Measurements from ENCODE around the gene MPDZ.

The MPDZ gene

GRCh38 chr9:13137426-13137825 lies 142.1 kb downstream of the MPDZ start:
- no peak for DNase-seq

GRCh38 chr9:13131991-13132390 lies 147.5 kb downstream of the MPDZ start:
- no peak for DNase-seq

DNA sequence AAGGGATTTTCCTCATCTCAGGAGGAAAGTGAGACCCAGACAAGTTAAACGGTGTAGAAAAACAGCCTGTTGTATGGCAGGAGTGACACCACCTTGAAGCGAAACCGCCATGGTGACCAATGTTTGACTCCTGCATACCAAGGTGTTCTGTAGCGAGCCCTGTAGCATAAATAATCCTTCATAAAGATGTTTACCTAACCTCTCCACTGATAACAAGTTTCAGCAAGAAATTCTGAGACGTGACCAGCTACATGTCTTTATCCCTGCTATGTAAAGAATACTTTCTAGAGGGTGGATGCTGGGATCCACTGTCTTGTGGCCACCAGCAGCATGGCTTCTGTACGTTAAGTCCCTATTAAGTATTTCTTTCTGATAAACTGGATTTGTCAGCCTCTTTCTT lies 148.1 kb downstream of the MPDZ start:
- no peak for DNase-seq

DNA sequence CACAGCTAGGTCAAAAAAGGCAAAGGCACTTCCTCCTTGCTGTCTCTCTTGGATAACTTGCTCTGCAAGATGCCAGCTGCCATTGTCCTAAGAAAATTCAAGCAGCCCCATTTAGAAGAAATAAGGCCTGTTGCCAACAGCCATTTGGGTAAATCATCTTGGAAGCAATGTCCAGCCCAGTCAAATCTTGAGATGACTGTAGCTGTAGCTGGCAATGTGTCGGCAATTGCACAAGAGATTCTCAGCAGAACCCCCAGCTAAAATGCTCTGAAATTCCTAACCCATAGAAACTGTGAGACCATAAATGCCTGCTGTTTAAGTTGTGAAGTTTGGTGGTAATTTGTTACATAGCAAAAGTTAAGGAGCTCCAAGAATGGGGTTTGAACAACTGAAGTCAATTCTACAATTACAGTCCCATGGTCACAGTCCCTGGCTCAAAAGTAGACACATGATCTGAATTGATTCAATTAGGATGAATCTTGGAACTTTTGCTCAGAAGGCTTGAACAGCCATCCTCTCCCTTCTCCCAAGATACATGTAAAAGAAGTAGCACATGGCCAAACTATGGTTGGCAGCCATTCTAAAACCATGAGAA lies 151.1 kb downstream of the MPDZ start:
- DNase-seq = no peak

DNA sequence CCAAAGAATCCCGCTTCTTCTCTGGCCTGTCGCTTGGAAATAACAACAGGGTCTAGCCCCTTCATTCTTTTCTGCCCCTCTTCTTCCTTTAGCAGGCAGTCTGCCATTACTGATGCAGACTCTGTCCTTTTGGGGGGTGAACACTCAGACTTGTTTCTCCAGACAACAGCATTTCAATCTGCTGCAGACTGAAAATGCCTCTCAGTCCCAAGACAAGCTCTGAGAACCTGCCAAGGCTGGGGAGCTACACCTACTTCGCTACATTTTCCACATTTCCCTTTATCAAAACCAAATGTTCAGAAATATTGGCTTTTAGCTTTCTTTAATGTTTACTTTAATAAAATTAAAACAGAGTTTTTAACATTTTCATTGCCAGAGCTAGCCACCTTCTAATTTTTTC lies 152.4 kb downstream of the MPDZ start:
- DNase-seq = no peak

- no peak for DNase-seq
These were observed 154.2 kb downstream of the MPDZ start for GRCh38 chr9:13125261-13125660.

GRCh38 chr9:13122756-13123369 lies 156.6 kb downstream of the MPDZ start:
- DNase-seq = no peak

DNA sequence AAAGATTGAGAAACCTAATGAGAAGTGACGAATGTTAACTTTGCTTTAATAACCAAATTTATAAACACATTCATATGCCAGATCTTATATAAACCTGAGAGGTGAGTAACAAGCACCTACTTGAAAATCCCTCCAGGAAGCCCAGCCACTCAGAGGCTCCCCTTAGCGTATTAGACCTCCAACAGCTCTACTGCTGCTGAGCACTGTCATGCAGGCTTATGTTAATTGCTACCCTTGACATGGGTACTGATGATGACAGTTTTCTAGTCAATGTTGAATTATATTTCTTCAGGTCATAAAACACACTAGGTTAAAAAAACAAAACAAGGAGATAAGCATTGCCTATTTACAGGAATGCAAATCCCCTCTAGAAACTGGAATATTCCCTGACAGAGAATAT lies 161.2 kb downstream of the MPDZ start:
- no peak for DNase-seq

- DNase-seq = no peak
These were observed 163.2 kb downstream of the MPDZ start for GRCh38 chr9:13116292-13116691.

GRCh38 chr9:13113751-13114150 lies 165.7 kb downstream of the MPDZ start:
- DNase-seq = no peak

GRCh38 chr9:13113216-13113615 lies 166.3 kb downstream of the MPDZ start:
- DNase-seq = no peak

DNA sequence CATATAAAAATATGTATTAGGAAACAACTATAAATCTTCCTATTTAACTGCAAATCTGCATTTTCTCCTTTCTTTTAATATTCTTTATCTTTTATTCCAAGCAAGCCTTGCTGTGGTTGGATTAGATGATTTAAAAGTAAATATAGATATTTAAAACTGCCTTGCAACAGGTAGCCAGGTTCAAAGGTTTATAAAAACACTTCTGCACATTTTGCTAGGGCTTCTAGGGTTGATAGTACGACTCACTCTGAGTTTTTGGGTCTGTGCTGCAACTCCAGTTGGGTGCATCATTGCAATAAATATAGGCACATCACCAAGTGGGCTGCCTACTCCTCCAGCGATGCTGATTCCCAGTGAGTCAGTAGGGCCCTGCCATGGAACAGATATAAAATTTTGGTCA lies 167.7 kb downstream of the MPDZ start:
- no peak for DNase-seq

GRCh38 chr9:13110766-13111417 lies 168.6 kb downstream of the MPDZ start:
- no peak for DNase-seq

- DNase-seq = no peak
These were observed 169.7 kb downstream of the MPDZ start for GRCh38 chr9:13109781-13110180.

DNA sequence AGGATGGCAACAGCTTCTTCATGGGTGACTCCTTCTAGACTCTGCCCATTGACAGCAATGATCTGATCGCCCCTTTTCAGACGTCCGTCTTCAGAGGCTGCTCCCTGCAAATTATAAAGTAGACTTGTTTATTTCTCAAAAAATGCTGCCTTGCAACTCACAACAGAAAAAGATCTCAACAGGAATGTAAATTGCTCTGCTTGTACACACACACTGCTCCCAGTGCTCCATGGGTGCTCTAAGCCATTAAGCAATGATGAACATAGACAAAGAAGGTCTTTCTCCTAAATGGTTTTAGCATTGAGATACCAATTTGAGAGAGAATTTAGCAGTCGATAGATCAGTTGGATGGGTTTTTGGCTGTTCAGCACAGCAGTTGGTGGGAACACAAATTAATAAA lies 172.5 kb downstream of the MPDZ start:
- no peak for DNase-seq

DNA sequence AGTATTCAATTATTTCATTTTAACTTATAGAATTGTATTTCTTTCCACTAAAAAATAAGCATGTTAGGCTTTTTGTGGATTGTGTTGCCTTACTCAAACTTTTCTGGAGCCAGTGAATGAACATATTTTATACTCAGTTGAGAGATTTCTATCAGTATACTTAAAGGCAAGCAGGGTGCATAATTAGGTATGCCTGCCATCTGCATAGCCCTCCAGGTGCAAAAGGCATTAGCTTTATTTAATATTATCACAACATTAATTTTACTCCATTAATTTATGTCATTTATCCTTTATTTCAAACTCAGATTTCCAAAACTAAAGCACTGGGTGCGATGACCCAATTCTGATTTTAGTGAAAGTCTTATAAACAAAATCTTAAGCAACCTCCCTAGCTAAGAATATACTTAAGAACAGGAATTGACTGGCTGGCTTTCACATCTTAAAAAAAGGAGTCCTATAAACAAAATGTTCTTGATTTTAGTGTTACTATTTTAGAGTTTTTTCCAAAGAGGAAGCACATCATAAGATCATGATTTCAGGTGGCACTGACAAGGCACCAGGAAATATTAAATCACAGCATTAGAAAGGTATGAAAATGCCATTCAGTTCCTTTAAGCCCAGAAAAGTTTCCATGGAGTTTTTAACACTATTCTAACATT lies 178.4 kb downstream of the MPDZ start:
- no peak for DNase-seq

DNA sequence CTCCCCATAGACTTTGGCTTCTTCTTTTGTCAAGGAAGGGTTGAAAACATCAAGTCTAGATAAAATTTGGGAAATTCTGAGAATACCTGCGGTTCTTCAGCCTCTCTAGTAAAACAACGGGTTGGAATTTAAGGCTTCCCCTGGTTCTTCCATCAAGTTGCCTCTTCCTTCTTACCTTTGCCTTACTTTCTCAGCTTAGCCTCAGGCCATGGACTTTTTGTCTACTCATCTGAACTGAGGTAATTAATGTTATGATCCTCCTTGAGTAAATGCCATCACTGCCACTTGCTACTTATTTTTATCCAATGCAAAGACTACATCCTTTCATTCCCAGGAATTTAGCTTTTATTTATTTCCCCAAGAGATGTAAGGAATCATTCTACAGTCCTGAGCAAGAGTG lies 184.4 kb downstream of the MPDZ start:
- DNase-seq = no peak

GRCh38 chr9:13090628-13091027 lies 188.9 kb downstream of the MPDZ start:
- no peak for DNase-seq

GRCh38 chr9:13089666-13090065 lies 189.8 kb downstream of the MPDZ start:
- DNase-seq = no peak

- DNase-seq = peak in 1 of 2 experiments; percentile 15
These were observed 190.6 kb downstream of the MPDZ start for GRCh38 chr9:13088720-13089427.

DNA sequence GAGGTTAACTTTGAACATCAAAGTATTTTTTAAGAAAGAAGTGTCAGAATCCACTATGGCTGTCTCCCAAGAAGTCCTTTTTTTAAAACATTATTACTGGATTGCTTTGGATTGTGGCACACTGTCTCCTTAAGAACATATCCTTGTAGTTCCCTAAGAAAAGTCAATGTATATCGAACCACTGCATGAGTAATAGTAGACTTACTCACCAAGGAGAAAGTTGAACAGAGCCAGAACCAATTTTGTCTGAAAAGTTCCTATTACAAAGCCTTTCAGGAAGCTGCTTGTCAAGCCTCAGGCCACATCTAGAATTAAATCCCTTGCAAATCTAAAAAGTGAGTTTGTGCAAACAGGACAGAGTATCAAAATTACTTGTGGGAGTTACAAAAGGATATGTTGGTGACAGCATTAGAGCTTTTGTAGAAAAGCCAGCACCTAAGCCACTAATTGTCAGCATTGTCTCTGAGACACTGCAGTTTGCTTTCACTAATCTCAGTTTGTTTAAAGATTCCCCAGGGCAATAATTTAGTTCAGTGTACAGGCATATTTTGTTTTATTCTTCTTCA lies 195.4 kb downstream of the MPDZ start:
- no peak for DNase-seq

- no peak for DNase-seq
These were observed 196.1 kb downstream of the MPDZ start for GRCh38 chr9:13083366-13083765.

- DNase-seq = no peak
These were observed 196.7 kb downstream of the MPDZ start for GRCh38 chr9:13082796-13083195.
